NCI-H524 treated with DMSO at 0.1 percent for 48 hours (cell line): ENCODE data around the gene PPP1R14D.

Experiments
- DNase-seq: peaks from one replicate; lab custom pipeline; 2025; lab: John Stamatoyannopoulos, UW

PPP1R14D gene

GRCh38 chr15:40782609-40783227 is 45.8 kb downstream of the PPP1R14D start:
- DNase-seq, result peak; percentile 26

- no peak for DNase-seq
Observed at GRCh38 chr15:40776537-40777141, 51.9 kb downstream of the PPP1R14D start.

GRCh38 chr15:40775740-40776536 is 52.6 kb downstream of the PPP1R14D start:
- no peak for DNase-seq

- DNase-seq, result no peak
Observed at GRCh38 chr15:40775007-40775406, 53.5 kb downstream of the PPP1R14D start.

- no peak for DNase-seq
Observed at GRCh38 chr15:40773902-40774301, 54.6 kb downstream of the PPP1R14D start.

- DNase-seq, result no peak
Observed at GRCh38 chr15:40773496-40773895, 55.0 kb downstream of the PPP1R14D start.

- no peak for DNase-seq
Observed at GRCh38 chr15:40772014-40772413, 56.5 kb downstream of the PPP1R14D start.

- no peak for DNase-seq
Observed at GRCh38 chr15:40771242-40771641, 57.3 kb downstream of the PPP1R14D start.

- DNase-seq, result peak; percentile 76
Observed at GRCh38 chr15:40770147-40770721, 58.3 kb downstream of the PPP1R14D start.

GRCh38 chr15:40769274-40770146 is 59.0 kb downstream of the PPP1R14D start, which contains the start of gene C15orf62:
Gene C15orf62, plus strand, starts transcription at chr15:40769980. Its CDS starts 516 bp downstream, at chr15:40770496.
- DNase-seq, result peak; percentile 35

- no peak for DNase-seq
Observed at GRCh38 chr15:40768521-40769273, 59.8 kb downstream of the PPP1R14D start.

- DNase-seq, result no peak
Observed at GRCh38 chr15:40767838-40768500, 60.5 kb downstream of the PPP1R14D start.

GRCh38 chr15:40766906-40767837 is 61.3 kb downstream of the PPP1R14D start:
- no peak for DNase-seq

GRCh38 chr15:40766194-40766815 is 62.2 kb downstream of the PPP1R14D start:
- DNase-seq, result no peak
